BLaER1 treated with 17β-estradiol and CSF1 and Interleukin-3, amounts not matched to agents 10 nM and 100 nM (cell line): ENCODE results near the gene RASL12.

Source experiments
- H3K27ac ChIP-seq, 11 experiments: shearing (Covaris generic); formaldehyde crosslinking; 2 replicates each; pipeline ENCODE4 v1.8.1; 2022
- H3K27me3 ChIP-seq, 11 experiments: shearing (Covaris generic); formaldehyde crosslinking; 2 replicates each; pipeline ENCODE4 v1.8.1; 2022
- H3K36me3 ChIP-seq, 11 experiments: shearing (Covaris generic); formaldehyde crosslinking; 2 replicates each; pipeline ENCODE4 v1.8.1; 2022
- H3K4me1 ChIP-seq, 10 experiments: shearing (Covaris generic); formaldehyde crosslinking; 2 replicates each; pipeline ENCODE4 v1.8.1; 2022
- H3K4me2 ChIP-seq, 11 experiments: shearing (Covaris generic); formaldehyde crosslinking; 2 replicates each; pipeline ENCODE4 v1.8.1; 2022
- H3K4me3 ChIP-seq, 10 experiments: shearing (Covaris generic); formaldehyde crosslinking; 2 replicates each; pipeline ENCODE4 v1.8.1; 2022
- H3K9ac ChIP-seq, 11 experiments: shearing (Covaris generic); formaldehyde crosslinking; 2 replicates each; pipeline ENCODE4 v1.8.1; 2022
- H3K9me3 ChIP-seq, 11 experiments: shearing (Covaris generic); formaldehyde crosslinking; replicated peaks in 1 of 11; 2 replicates each; pipeline ENCODE4 v1.8.1; 2022
- H4K20me1 ChIP-seq, 11 experiments: shearing (Covaris generic); formaldehyde crosslinking; 2 replicates each; pipeline ENCODE4 v1.8.1; 2022
- Cebpa-rat ChIP-seq, 11 experiments: shearing (Covaris generic); IDR thresholded peaks; 2 replicates each; pipeline ENCODE4 v1.8.1; 2022

RASL12 gene

GRCh38 chr15:65056868-65057548, 10.8 kb downstream of the RASL12 start:
- Histone ChIP-seq H3K4me2 (0 out of 22 replicates have a peak overlapping the region, but pooled peaks of 1 of the 11 experiments have one; percentile 16), H3K9ac (no peak overlapping the region), H4K20me1 (peaks cover 0 to 4% (median 0%) of the 10 kb centered on the region in 11 experiments; a peak in 1 of 22 replicates), H3K27ac (no peak overlapping the region), H3K9me3 (no peaks in the 10 kb centered on the region), H3K27me3 (no peaks in the 10 kb centered on the region), H3K36me3 (no peaks in the 10 kb centered on the region), H3K4me1 (peaks cover 14 to 32% (median 20%) of the 10 kb centered on the region in 10 experiments), H3K4me3 (no peak overlapping the region)
- TF ChIP-seq Cebpa-rat (IDR thresholded peaks at IDR 0.05) = no peak

- Histone ChIP-seq H3K9me3 (no peaks in the 10 kb centered on the region), H3K27ac (no peak overlapping the region), H3K4me2 (peak overlapping the region in 9 of 11 experiments; percentile 31 to 65 (median 57); a peak in 18 of 22 replicates), H3K9ac (peak overlapping the region in 3 of 11 experiments; percentile 32 to 35 (median 32); a peak in 2 of 22 replicates), H4K20me1 (peaks cover 0 to 4% (median 0%) of the 10 kb centered on the region in 11 experiments; a peak in 1 of 22 replicates), H3K4me1 (peaks cover 14 to 32% (median 20%) of the 10 kb centered on the region in 10 experiments), H3K27me3 (no peaks in the 10 kb centered on the region), H3K36me3 (no peaks in the 10 kb centered on the region), H3K4me3 (no peak overlapping the region)
- no peak for TF ChIP-seq Cebpa-rat (IDR thresholded peaks at IDR 0.05)
Measured at GRCh38 chr15:65056106-65056505, 11.7 kb downstream of the RASL12 start.

- peaks cover 0 to 4% (median 0%) of the 10 kb centered on the region in 11 experiments; a peak in 1 of 22 replicates for H4K20me1 ChIP-seq
- H3K4me1 ChIP-seq = peaks cover 17 to 34% (median 23%) of the 10 kb centered on the region in 10 experiments
- no peaks in the 10 kb centered on the region for H3K27me3 ChIP-seq
- no peak overlapping the region for H3K4me3 ChIP-seq
- peak overlapping the region in 3 of 11 experiments; percentile 3 to 20 (median 13); a peak in 2 of 22 replicates for H3K27ac ChIP-seq
- peak overlapping the region; percentile 25 to 65 (median 50); a peak in 21 of 22 replicates for H3K4me2 ChIP-seq
- peak overlapping the region in 7 of 11 experiments; percentile 25 to 43 (median 35); a peak in 8 of 22 replicates for H3K9ac ChIP-seq
- no peak for TF ChIP-seq Cebpa-rat (IDR thresholded peaks at IDR 0.05)
- H3K9me3 ChIP-seq = no peaks in the 10 kb centered on the region
- H3K36me3 ChIP-seq = no peaks in the 10 kb centered on the region
Measured at GRCh38 chr15:65055201-65055870, 12.5 kb downstream of the RASL12 start.

DNA sequence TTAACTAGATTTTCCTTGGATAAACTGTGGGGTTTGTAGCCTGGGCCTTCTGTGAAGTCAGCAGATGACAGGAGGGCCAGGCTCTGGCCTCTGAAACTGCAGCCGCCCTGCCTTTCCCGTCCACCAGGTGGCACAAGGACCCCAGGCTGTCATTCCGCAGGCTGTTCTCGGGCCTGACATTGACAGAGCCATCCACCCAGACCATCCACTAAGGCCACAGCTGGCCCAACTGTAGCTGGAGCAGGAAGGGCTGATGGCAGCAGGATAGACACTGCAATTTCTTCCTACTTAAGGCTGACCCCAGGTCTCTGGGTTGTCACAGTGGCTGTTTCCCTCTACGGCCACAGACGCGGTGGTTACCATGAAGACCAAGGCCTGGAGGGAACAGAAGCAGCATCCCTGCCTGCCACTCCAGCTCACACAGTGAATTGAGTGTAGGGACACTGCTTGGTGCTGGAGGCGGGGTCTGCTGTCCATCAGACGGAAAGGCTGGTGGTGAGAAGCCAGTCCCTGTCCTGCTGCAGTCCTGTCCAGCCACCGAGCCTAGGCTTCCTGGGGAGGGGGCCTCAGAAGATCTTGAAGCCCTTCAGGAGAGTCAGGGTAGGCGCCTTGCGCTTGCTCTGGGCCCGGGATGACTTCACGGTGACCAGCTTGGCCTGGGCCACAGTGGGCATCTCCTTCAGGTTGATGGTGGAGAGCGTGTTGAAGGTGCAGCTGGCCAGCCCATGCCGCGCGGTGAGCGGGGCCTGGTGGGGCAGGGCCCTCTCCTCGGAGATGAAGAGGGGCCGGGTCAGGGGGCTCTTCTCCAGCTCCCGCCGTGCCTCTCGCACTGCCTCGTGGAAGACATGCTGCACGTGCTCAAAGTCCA, 13.2 kb downstream of the RASL12 start:
- H3K36me3 ChIP-seq = no peaks in the 10 kb centered on the region
- H3K4me2 ChIP-seq = peak overlapping the region in 10 of 11 experiments; percentile 25 to 65 (median 54); a peak in 17 of 22 replicates
- H4K20me1 ChIP-seq = peaks cover 0 to 4% (median 0%) of the 10 kb centered on the region in 11 experiments; a peak in 1 of 22 replicates

GRCh38 chr15:65052956-65053355, 14.8 kb downstream of the RASL12 start:
- no peak overlapping the region for H3K4me2 ChIP-seq

More for the DNA sequence above, 13.2 kb downstream of the RASL12 start:
- TF ChIP-seq Cebpa-rat (IDR thresholded peaks at IDR 0.05) = no peak
- no peaks in the 10 kb centered on the region for H3K27me3 ChIP-seq
- H3K4me3 ChIP-seq = no peak overlapping the region
- peaks cover 25 to 42% (median 31%) of the 10 kb centered on the region in 10 experiments for H3K4me1 ChIP-seq
- H3K9me3 ChIP-seq = no peaks in the 10 kb centered on the region
- peak overlapping the region in 6 of 11 experiments; percentile 25 to 43 (median 36); a peak in 3 of 22 replicates for H3K9ac ChIP-seq
- peak overlapping the region in 4 of 11 experiments; percentile 3 to 20 (median 12); a peak in 1 of 22 replicates for H3K27ac ChIP-seq

GRCh38 chr15:65051266-65051665, 16.5 kb downstream of the RASL12 start:
- no peak for TF ChIP-seq Cebpa-rat (IDR thresholded peaks at IDR 0.05)
- Histone ChIP-seq H3K9ac (no peak overlapping the region), H3K27me3 (no peaks in the 10 kb centered on the region), H4K20me1 (peaks cover 0 to 4% (median 0%) of the 10 kb centered on the region in 11 experiments; a peak in 1 of 22 replicates), H3K36me3 (no peaks in the 10 kb centered on the region), H3K4me2 (no peak overlapping the region), H3K4me3 (no peak overlapping the region), H3K27ac (no peak overlapping the region), H3K9me3 (no peaks in the 10 kb centered on the region), H3K4me1 (peaks cover 27 to 41% (median 37%) of the 10 kb centered on the region in 10 experiments)

More at GRCh38 chr15:65052956-65053355, 14.8 kb downstream of the RASL12 start:
- no peaks in the 10 kb centered on the region for H3K9me3 ChIP-seq
- peaks cover 0 to 4% (median 0%) of the 10 kb centered on the region in 11 experiments; a peak in 1 of 22 replicates for H4K20me1 ChIP-seq
- no peaks in the 10 kb centered on the region for H3K27me3 ChIP-seq
- no peak overlapping the region for H3K4me3 ChIP-seq
- peaks cover 27 to 49% (median 39%) of the 10 kb centered on the region in 10 experiments for H3K4me1 ChIP-seq
- peak overlapping the region in 1 of 11 experiments; percentile 9; a peak in 1 of 22 replicates for H3K9ac ChIP-seq
- H3K27ac ChIP-seq = no peak overlapping the region
- no peak for TF ChIP-seq Cebpa-rat (IDR thresholded peaks at IDR 0.05)
- no peaks in the 10 kb centered on the region for H3K36me3 ChIP-seq

DNA sequence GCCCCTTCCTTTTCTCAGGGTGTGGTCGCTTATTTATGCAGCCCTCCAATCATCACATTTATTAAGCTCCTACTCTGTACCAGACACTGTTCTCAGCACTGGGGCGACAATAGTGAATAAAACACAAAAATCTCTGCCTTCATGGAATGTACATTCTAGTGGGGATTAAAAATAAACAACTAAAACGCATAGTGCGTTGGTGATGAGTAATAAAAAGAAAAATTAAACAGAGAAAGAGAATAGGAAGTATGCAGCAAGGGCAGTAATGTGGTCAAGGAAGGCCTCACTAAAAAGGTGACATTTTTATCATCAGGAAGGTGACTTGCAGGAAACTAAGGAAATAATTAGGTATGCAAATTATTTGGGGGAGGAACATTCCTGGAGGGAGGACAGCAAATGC, 17.5 kb downstream of the RASL12 start:
- Histone ChIP-seq H3K27me3 (no peaks in the 10 kb centered on the region), H4K20me1 (peaks cover 0 to 4% (median 0%) of the 10 kb centered on the region in 11 experiments; a peak in 1 of 22 replicates), H3K4me2 (peak overlapping the region; percentile 62 to 89 (median 81); a peak in 19 of 22 replicates), H3K9me3 (no peaks in the 10 kb centered on the region), H3K4me3 (no peak overlapping the region), H3K36me3 (no peaks in the 10 kb centered on the region), H3K4me1 (peaks cover 18 to 32% (median 28%) of the 10 kb centered on the region in 10 experiments), H3K9ac (no peak overlapping the region), H3K27ac (no peak overlapping the region)
- no peak for TF ChIP-seq Cebpa-rat (IDR thresholded peaks at IDR 0.05)

DNA sequence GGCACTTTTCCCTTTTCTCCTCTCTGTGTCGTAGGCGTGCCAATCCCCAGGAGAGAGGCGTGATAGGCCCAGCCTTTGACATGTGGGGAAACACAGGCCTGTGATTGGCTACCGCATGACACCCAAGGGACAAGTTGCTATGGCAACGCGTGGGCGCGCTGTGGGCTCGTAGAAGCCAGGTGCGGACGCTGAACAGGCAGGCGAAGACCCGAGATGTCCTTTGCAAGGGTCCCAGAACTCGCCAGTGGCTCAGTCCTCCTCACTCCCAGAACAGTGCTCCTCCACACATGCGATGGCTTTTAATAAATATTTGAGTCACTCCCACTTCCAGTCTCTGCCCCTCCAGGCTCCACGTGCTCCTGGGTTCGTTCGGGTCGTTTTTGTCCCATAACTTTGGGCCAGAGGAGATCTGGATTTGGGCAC, 18.4 kb downstream of the RASL12 start:
- no peaks in the 10 kb centered on the region for H4K20me1 ChIP-seq
- H3K27ac ChIP-seq = peak overlapping the region in 1 of 11 experiments; percentile 31; a peak in 1 of 22 replicates
- H3K36me3 ChIP-seq = no peaks in the 10 kb centered on the region
- H3K4me1 ChIP-seq = peaks cover 17 to 23% (median 21%) of the 10 kb centered on the region in 10 experiments
- H3K9me3 ChIP-seq = no peaks in the 10 kb centered on the region
- H3K27me3 ChIP-seq = no peaks in the 10 kb centered on the region
- H3K4me2 ChIP-seq = peak overlapping the region; percentile 62 to 89 (median 81)
- no peak for TF ChIP-seq Cebpa-rat (IDR thresholded peaks at IDR 0.05)
- H3K4me3 ChIP-seq = peak overlapping the region in 6 of 10 experiments; percentile 21 to 62 (median 38); a peak in 7 of 20 replicates
- 0 out of 22 replicates have a peak overlapping the region, but pooled peaks of 1 of the 11 experiments have one; percentile 19 for H3K9ac ChIP-seq
